ENCODE results near the gene SYMPK. TPM values are rescaled to one million over a fixed set of nuclear protein-coding genes. Genes with fewer than 3 reads are reported as not detected.
"Not testable (repeated sequence)": the region's sequence is repeated elsewhere in the genome, so short reads cannot be mapped to it uniquely, and the experiment has no call there.

The SYMPK gene
- total and polyA plus RNA-seq, 2 experiments from 2014 or later, result 33.4 to 41.6 TPM

GRCh38 chr19:45899919-45900589, 37.1 kb upstream of the SYMPK start:
- peaks cover 24% of the 10 kb centered on the region for H3K4me1 ChIP-seq (ENCODE audit: insufficient read depth)
- H3K27me3 ChIP-seq, result no peaks in the 10 kb centered on the region
- peaks cover 28% of the 10 kb centered on the region for H3K79me2 ChIP-seq
- no peak for DNase-seq (ENCODE audit: low spot score)
- H3K27ac ChIP-seq, result no peak overlapping the region
- no peaks in the 10 kb centered on the region for H3K9me2 ChIP-seq (replicated peaks; ENCODE audit: insufficient read depth)
- H2AFZ ChIP-seq, result no peak overlapping the region
- 97% methylated on average over 3 of the region's 4 CpGs for WGBS (ENCODE audit: low lambda C conversion rate, missing lambda C conversion rate)
- peak overlapping the region; percentile 97 for H3K4me2 ChIP-seq
- no peaks in the 10 kb centered on the region for H3K36me3 ChIP-seq (replicated peaks; ENCODE audit: insufficient read depth, low read depth)
- no peak overlapping the region for H3K4me3 ChIP-seq
- H3K9me3 ChIP-seq (ENCODE audit: low read depth), result no peaks in the 10 kb centered on the region
- TF ChIP-seq EZH2phosphoT487 (IDR thresholded peaks at IDR 0.05; ENCODE audit: low read depth, severe bottlenecking, unreplicated experiment) (no peak), EZH2 (IDR thresholded peaks at IDR 0.05; ENCODE audit: borderline replicate concordance) (no peak)
- TF ChIP-seq, protein P1, sequence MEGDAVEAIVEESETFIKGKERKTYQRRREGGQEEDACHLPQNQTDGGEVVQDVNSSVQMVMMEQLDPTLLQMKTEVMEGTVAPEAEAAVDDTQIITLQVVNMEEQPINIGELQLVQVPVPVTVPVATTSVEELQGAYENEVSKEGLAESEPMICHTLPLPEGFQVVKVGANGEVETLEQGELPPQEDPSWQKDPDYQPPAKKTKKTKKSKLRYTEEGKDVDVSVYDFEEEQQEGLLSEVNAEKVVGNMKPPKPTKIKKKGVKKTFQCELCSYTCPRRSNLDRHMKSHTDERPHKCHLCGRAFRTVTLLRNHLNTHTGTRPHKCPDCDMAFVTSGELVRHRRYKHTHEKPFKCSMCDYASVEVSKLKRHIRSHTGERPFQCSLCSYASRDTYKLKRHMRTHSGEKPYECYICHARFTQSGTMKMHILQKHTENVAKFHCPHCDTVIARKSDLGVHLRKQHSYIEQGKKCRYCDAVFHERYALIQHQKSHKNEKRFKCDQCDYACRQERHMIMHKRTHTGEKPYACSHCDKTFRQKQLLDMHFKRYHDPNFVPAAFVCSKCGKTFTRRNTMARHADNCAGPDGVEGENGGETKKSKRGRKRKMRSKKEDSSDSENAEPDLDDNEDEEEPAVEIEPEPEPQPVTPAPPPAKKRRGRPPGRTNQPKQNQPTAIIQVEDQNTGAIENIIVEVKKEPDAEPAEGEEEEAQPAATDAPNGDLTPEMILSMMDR (IDR thresholded peaks at IDR 0.05; ENCODE audit: poor library complexity), result no peak
- peaks cover 6% of the 10 kb centered on the region for H4K20me1 ChIP-seq (ENCODE audit: insufficient read depth, poor library complexity, severe bottlenecking)

DNA sequence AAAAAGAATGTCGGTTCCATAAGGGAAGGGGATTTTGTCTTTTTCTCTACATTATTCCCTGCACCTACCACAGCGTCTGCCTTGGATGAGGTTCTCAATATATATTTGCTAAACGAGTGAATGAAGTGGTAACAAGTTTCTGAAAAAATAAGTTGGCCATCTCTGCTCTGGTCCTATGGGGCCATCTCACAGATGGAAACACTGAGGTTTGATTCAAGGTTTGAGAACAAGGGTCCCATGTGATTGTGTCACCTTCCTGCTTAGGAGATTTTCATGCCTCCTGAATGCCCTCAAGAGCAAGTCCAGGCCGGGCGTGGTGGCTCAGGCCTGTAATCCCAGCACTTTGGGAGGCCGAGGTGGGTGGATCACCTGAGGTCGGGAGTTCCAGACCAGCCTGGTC, 36.3 kb upstream of the SYMPK start:
- Histone ChIP-seq H3K27me3 (no peaks in the 10 kb centered on the region), H3K36me3 (replicated peaks; ENCODE audit: insufficient read depth, low read depth) (no peaks in the 10 kb centered on the region), H3K4me3 (no peak overlapping the region), H2AFZ (no peak overlapping the region), H3K9me2 (replicated peaks; ENCODE audit: insufficient read depth) (no peaks in the 10 kb centered on the region), H4K20me1 (ENCODE audit: insufficient read depth, poor library complexity, severe bottlenecking) (peaks cover 6% of the 10 kb centered on the region), H3K9me3 (ENCODE audit: low read depth) (no peaks in the 10 kb centered on the region), H3K4me1 (ENCODE audit: insufficient read depth) (peaks cover 24% of the 10 kb centered on the region), H3K79me2 (peaks cover 28% of the 10 kb centered on the region), H3K27ac (no peak overlapping the region), H3K4me2 (no peak overlapping the region)
- no peak for DNase-seq (ENCODE audit: low spot score)
- WGBS (ENCODE audit: low lambda C conversion rate, missing lambda C conversion rate), result 95% methylated on average over 7 of the region's 7 CpGs
- TF ChIP-seq EZH2 (IDR thresholded peaks at IDR 0.05; ENCODE audit: borderline replicate concordance), result no peak
- TF ChIP-seq EZH2phosphoT487 (IDR thresholded peaks at IDR 0.05; ENCODE audit: low read depth, severe bottlenecking, unreplicated experiment), result no peak
- TF ChIP-seq, protein P1 (IDR thresholded peaks at IDR 0.05; ENCODE audit: poor library complexity), result no peak

- WGBS (ENCODE audit: low lambda C conversion rate, missing lambda C conversion rate), result 97% methylated on average over 8 of the region's 8 CpGs
- Histone ChIP-seq H3K9me2 (replicated peaks; ENCODE audit: insufficient read depth) (no peaks in the 10 kb centered on the region), H3K4me2 (no peak overlapping the region), H3K27ac (no peak overlapping the region), H4K20me1 (ENCODE audit: insufficient read depth, poor library complexity, severe bottlenecking) (peaks cover 6% of the 10 kb centered on the region), H3K4me1 (ENCODE audit: insufficient read depth) (peaks cover 20% of the 10 kb centered on the region), H3K4me3 (no peak overlapping the region), H3K9me3 (ENCODE audit: low read depth) (no peaks in the 10 kb centered on the region), H3K27me3 (no peaks in the 10 kb centered on the region), H3K79me2 (peaks cover 28% of the 10 kb centered on the region), H3K36me3 (replicated peaks; ENCODE audit: insufficient read depth, low read depth) (no peaks in the 10 kb centered on the region), H2AFZ (no peak overlapping the region)
- TF ChIP-seq, protein P1 (IDR thresholded peaks at IDR 0.05; ENCODE audit: poor library complexity), result no peak
- TF ChIP-seq EZH2 (IDR thresholded peaks at IDR 0.05; ENCODE audit: borderline replicate concordance), result no peak
- no peak for TF ChIP-seq EZH2phosphoT487 (IDR thresholded peaks at IDR 0.05; ENCODE audit: low read depth, severe bottlenecking, unreplicated experiment)
- DNase-seq (ENCODE audit: low spot score), result no peak
Measured at GRCh38 chr19:45897261-45897812, 34.4 kb upstream of the SYMPK start.

DNA sequence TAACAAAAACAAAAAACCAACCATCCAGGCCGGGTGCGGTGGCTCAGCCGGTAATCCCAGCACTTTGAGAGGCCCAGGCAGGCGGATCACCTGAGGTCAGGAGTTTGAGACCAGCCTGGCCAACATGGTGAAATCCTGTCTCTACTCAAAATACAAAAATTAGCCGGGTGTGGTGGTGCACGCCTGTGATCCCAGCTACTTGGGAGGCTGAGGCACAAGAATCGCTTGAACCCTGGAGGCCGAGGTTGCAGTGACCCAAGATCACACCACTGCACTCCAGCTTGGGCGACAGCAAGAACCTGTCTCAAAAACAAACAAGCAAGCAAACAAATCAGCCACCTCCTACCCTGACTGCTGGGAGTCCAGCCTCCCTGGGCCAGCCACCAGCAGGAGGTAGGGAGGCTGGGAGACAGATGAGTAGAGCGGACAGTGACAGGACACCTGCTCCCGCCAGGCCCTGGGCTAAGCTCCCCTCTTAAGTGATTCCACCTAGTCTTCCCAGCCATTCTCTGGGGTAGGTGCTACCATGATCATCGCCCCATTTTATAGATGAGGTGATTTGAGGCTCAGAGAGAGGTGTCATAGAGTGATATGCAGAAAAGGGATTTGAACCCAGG, 33.1 kb upstream of the SYMPK start:
- 90% methylated on average over 12 of the region's 12 CpGs for WGBS (ENCODE audit: low lambda C conversion rate, missing lambda C conversion rate)
- not testable (repeated sequence) for H3K27me3 ChIP-seq; H3K36me3 ChIP-seq (replicated peaks; ENCODE audit: insufficient read depth, low read depth); DNase-seq (ENCODE audit: low spot score); H4K20me1 ChIP-seq (ENCODE audit: insufficient read depth, poor library complexity, severe bottlenecking); H3K9me2 ChIP-seq (replicated peaks; ENCODE audit: insufficient read depth); H3K4me3 ChIP-seq; H3K9me3 ChIP-seq (ENCODE audit: low read depth); H2AFZ ChIP-seq
- Histone ChIP-seq H3K4me2 (peak overlapping the region; percentile 61), H3K4me1 (ENCODE audit: insufficient read depth) (peaks cover 15% of the 10 kb centered on the region), H3K27ac (peak overlapping the region; percentile 84), H3K79me2 (peaks cover 22% of the 10 kb centered on the region)

Data from hepatocyte (in vitro differentiated cells).